Suprapubic skin (tissue), 4 donors: ENCODE data around the gene SEMA3D. TPM values are rescaled to one million over a fixed set of nuclear protein-coding genes. Genes with fewer than 3 reads are reported as not detected.

Experiments used
- DNase-seq, 2 donors: peaks; one replicate each; pipeline ENCODE4 v3.0.0-alpha.2; 2019; ENCODE audit warnings: low spot score in 2 of 2
- H3K27ac ChIP-seq: fragments of 200-600 bp; sonication (generic); one replicate; pipeline ENCODE4 v1.5.1; 2019
- H3K27me3 ChIP-seq: fragments of 200-600 bp; sonication (generic); one replicate; pipeline ENCODE4 v1.5.1; 2019
- H3K36me3 ChIP-seq: fragments of 200-600 bp; sonication (generic); one replicate; pipeline ENCODE4 v1.5.1; 2019
- H3K4me1 ChIP-seq: fragments of 200-600 bp; sonication (generic); one replicate; pipeline ENCODE4 v1.5.1; 2019
- H3K4me3 ChIP-seq: fragments of 200-600 bp; sonication (generic); one replicate; pipeline ENCODE4 v1.5.1; 2019; ENCODE audit warnings: mild to moderate bottlenecking
- H3K9me3 ChIP-seq: fragments of 200-600 bp; sonication (generic); one replicate; pipeline ENCODE4 v1.5.1; 2019
- CTCF ChIP-seq, 2 donors: fragments of 200-600 bp in 1 of 2; fragments of 450-650 bp in 1 of 2; sonication (generic) in 1 of 2; IDR thresholded peaks; one replicate each; pipeline ENCODE4 v1.5.1; 2016 to 2019; ENCODE audit warnings: antibody characterized with exemption in 2 of 2, mild to moderate bottlenecking in 1 of 2, moderate library complexity in 1 of 2
- EP300 ChIP-seq: sonication (generic); formaldehyde crosslinking; IDR thresholded peaks from one replicate; pipeline ENCODE4 v1.6.1; 2017; ENCODE audit warnings: antibody characterized with exemption
- POLR2A ChIP-seq, 2 donors: fragments of 450-650 bp; IDR thresholded peaks; one replicate each; pipeline ENCODE4 v1.6.1; 2017; ENCODE audit warnings: antibody characterized with exemption in 2 of 2, mild to moderate bottlenecking in 2 of 2, moderate library complexity in 2 of 2
- POLR2AphosphoS5 ChIP-seq, 3 donors: sonication (generic); formaldehyde crosslinking; IDR thresholded peaks; one replicate each; pipeline ENCODE4 v1.6.1; 2017; ENCODE audit warnings: antibody characterized with exemption in 3 of 3
- WGBS: methylation state at CpG from one replicate; pipeline ENCODE4 v1.1.5; 2018; 5-methylcytosine and 5-hydroxymethylcytosine counted together
- total RNA-seq, 4 donors: library from RNA; depleted of rRNA; stranded (reverse); fragments of >200 nt; gene quantifications; one replicate each; pipeline ENCODE4 v1.1.0, GENCODE V29; 2016

Gene SEMA3D
- total RNA-seq, 4 donors from 2014 or later: 1.9 to 5.9 (median 3.6) TPM

- no peak overlapping the region for H3K4me3 ChIP-seq
- 79% methylated on average over 2 of the region's 2 CpGs for WGBS
- H3K27ac ChIP-seq: no peak overlapping the region
- no peaks in the 10 kb centered on the region for H3K36me3 ChIP-seq
- H3K9me3 ChIP-seq: no peaks in the 10 kb centered on the region
- TF ChIP-seq CTCF (IDR thresholded peaks at IDR 0.05) (no peak), EP300 (no peak), POLR2A (IDR thresholded peaks at IDR 0.05) (no peak), POLR2AphosphoS5 (IDR thresholded peaks at IDR 0.05) (no peak)
- no peaks in the 10 kb centered on the region for H3K4me1 ChIP-seq
- DNase-seq: no peak
- no peaks in the 10 kb centered on the region for H3K27me3 ChIP-seq
Observed at GRCh38 chr7:84948634-84949033, 238.2 kb downstream of the SEMA3D start.

- Histone ChIP-seq H3K4me1 (no peaks in the 10 kb centered on the region), H3K36me3 (no peaks in the 10 kb centered on the region), H3K4me3 (no peak overlapping the region), H3K27me3 (no peaks in the 10 kb centered on the region), H3K27ac (no peak overlapping the region), H3K9me3 (no peaks in the 10 kb centered on the region)
- WGBS: 74% methylated on average over 1 of the region's 1 CpG
- no peak for TF ChIP-seq POLR2A (IDR thresholded peaks at IDR 0.05)
- no peak for TF ChIP-seq POLR2AphosphoS5 (IDR thresholded peaks at IDR 0.05)
- TF ChIP-seq EP300: no peak
- TF ChIP-seq CTCF (IDR thresholded peaks at IDR 0.05): no peak
- no peak for DNase-seq
Observed at GRCh38 chr7:84946549-84946948, 240.3 kb downstream of the SEMA3D start.
